ENCODE results near the gene DTYMK.

DTYMK gene

DNA sequence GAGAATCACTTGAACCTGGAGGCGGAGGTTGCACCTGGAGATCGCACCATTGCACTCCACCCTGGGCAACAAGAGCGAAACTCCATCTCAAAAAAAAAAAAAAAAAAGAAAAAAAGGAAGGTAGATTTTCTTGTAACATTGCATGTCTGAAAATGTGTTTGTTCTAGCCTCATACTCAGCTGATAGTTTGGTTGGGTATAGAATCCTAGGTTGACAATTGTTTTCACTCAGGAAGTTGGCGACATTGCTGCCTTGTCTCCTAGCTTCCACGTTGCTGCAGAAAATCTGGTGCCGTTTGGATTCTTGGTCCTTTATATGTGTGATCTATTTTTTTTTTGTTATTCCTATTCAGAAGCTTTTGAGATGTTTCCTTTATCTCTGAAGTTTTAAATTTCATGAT is 19.9 kb upstream of the DTYMK start:
- TF ChIP-seq, protein P1, sequence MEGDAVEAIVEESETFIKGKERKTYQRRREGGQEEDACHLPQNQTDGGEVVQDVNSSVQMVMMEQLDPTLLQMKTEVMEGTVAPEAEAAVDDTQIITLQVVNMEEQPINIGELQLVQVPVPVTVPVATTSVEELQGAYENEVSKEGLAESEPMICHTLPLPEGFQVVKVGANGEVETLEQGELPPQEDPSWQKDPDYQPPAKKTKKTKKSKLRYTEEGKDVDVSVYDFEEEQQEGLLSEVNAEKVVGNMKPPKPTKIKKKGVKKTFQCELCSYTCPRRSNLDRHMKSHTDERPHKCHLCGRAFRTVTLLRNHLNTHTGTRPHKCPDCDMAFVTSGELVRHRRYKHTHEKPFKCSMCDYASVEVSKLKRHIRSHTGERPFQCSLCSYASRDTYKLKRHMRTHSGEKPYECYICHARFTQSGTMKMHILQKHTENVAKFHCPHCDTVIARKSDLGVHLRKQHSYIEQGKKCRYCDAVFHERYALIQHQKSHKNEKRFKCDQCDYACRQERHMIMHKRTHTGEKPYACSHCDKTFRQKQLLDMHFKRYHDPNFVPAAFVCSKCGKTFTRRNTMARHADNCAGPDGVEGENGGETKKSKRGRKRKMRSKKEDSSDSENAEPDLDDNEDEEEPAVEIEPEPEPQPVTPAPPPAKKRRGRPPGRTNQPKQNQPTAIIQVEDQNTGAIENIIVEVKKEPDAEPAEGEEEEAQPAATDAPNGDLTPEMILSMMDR (IDR thresholded peaks at IDR 0.05; ENCODE audit: borderline replicate concordance, insufficient read depth, low read depth, low read length) = no peak
- no peak overlapping the region for H3K4me3 ChIP-seq (ENCODE audit: low read depth, low read length)

DNA sequence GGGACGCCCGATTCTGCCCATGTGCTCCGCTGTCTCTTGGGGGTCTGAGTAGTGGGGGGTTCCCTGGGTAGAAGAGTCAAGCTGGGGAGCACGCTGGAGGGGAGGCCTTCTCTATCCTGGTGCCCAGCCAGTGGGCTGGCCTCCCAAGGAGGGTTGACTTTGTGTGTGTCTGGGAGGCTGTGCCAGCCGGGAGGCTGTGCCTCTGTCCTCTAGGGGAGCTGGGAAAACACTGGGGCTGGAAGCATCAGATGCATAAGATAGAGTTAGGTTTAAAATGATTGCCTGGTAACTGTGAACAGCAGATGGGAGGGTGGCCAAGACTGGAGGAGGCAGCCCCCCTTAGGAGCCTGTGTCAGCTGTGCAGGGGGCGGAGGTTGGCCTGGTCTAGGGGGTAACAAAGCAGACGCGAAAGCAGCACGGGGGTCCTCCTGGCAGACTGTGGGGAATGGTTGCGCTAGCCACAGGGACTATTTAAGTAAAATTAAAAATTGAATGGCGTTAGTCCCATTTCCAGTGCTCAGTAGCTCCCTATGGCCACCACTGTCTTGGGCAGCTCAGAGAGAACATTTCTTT is 16.5 kb upstream of the DTYMK start:
- peak overlapping the region; percentile 69 for H3K4me3 ChIP-seq (ENCODE audit: low read depth, low read length)
- TF ChIP-seq, protein P1 (IDR thresholded peaks at IDR 0.05; ENCODE audit: borderline replicate concordance, insufficient read depth, low read depth, low read length) = no peak

DNA sequence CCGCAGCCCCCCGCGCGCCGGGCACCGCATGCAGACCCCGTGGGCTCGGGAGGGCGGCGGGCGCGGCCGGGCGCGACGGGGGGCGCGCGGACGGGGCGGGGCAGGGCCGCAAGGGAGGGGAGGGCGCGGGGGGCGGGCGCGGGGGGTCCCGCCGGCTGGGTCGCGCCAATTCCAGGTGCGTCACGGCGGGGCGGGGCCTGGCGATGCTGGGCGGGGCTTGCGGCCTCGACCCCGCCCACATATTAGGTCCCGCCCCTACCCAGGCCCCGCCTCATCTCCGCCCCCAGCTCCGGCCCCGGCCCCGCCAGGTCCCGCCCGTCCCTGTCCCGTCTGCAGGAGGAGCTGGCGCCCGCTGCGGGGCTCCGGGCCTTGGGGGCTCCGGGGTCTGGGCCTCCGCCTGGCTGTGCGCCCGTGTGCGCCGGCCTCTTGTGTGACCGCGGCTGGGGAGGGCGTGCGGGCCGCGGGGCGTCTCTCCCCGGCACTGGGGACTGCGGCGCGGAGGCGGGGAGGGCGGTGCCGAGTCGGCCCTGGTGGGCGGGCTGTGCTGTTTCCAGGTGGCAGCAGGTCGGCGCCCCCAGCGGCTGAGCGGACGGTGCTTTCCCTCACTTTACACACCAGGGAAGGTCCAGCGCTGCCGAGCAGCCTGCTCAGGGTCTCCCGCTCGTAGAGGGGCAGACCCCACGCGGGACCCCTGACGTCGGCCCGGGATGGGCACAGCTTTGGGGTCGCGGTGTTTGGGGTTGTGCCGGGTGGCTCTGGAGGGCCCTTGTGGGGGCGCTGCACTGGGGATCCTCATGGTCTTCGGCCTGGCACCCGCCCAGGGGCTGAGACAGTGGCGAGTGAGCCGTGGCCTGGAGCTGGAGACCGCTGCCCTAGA is 15.8 kb upstream of the DTYMK start:
- H3K4me3 ChIP-seq (ENCODE audit: low read depth, low read length) = peak overlapping the region; percentile 69
- TF ChIP-seq, protein P1 (IDR thresholded peaks at IDR 0.05; ENCODE audit: borderline replicate concordance, insufficient read depth, low read depth, low read length) = peak; percentile 80

DNA sequence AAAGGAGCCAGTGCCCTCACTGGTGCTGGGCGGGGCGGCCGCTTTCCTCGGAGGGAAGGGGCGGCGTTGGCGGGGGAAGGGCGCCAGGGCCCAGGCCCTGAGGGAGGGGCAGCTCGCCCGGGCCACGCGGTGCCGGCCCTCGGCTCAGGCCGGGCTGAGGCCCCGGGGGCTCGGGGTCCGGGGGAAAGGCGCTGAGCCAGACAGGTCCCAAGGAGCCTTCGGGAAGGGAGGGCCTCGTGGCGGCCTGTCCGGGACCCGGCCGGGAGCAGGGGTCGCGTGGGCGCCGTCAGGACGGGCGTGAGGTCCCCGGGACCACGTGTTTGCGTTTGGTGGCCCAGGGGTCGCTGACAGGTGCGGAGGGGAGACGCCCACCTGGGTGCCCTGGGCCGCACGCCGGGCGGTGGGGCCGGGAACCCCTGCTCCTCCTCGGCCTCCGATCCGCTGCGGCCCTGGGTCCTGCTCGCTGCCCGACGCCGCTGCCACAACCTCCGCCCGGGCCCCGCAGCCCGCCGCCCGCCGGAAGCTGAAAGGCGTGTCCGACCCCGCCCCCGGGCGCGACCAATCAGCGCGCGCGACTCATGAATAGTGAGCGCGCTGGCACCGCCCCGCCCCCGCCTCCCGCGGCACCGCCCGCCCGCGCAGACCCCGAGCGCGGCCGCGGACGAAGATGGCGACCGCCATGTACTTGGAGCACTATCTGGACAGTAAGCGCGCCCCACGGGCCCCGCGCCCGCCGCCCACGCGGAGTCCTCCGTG is 15.0 kb upstream of the DTYMK start, which contains the start of gene ING5:
TSS of gene ING5 (plus strand) at position 641 of the 756 bp plus-strand sequence. CDS start at position 668, 27 bp downstream.
- TF ChIP-seq, protein P1 (IDR thresholded peaks at IDR 0.05; ENCODE audit: borderline replicate concordance, insufficient read depth, low read depth, low read length) = no peak
- peak within 1 kb of the TSS; percentile 69 for H3K4me3 ChIP-seq (ENCODE audit: low read depth, low read length)

DNA sequence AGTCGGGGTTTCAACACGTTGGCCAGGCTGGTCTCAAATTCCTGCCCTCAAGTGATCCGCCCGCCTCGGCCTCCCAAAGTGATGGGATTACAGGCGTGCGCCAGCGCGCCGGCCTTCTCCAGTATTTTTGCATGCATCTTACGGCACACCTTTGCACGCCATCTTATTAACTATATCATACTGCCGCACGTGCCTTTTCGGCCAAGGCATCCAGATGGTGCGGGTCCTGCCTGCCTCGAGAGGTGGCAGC is 14.5 kb upstream of the DTYMK start:
- TF ChIP-seq, protein P1 (IDR thresholded peaks at IDR 0.05; ENCODE audit: borderline replicate concordance, insufficient read depth, low read depth, low read length) = peak; percentile 55; the same call in 1 of the 2 replicates
- H3K4me3 ChIP-seq (ENCODE audit: low read depth, low read length) = peak overlapping the region; percentile 69

DNA sequence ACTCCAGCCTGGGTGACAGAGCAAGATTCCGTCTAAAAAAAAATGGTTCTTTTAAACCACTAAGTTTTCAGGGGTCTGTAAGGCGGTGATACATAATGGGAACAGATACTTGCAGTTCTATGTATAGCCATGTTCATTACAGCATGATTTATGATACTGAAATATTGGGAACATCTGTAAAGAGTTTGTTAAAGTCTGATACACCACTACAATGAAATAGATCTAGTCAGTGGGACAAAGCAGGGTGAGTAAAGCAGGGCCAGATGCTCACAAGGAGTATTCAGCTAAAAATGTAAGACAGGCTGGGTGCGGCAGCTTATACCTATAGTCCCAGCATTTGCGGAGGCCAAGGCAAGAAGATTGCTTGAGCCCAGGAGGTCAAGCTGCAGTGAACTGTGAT is 9.0 kb upstream of the DTYMK start:
- TF ChIP-seq, protein P1 (IDR thresholded peaks at IDR 0.05; ENCODE audit: borderline replicate concordance, insufficient read depth, low read depth, low read length) = no peak
- H3K4me3 ChIP-seq (ENCODE audit: low read depth, low read length) = no peak overlapping the region
